T-helper 17 cell (primary cell): ENCODE data around the gene LRMDA. TPM values are rescaled to one million over a fixed set of nuclear protein-coding genes. Genes with fewer than 3 reads are reported as not detected.

ENCODE experiments used
- ATAC-seq: fragments of 150-1000 bp; cut with Tn5 transposase; 2 replicates; pipeline ENCODE4 v1.10.0; 2021; ENCODE audit warnings: mild to moderate bottlenecking, moderate library complexity
- DNase-seq, 3 donors: peaks; one replicate each; pipeline versions ENCODE4 v3.0.0 to v3.0.0-alpha.2; 2020 to 2021
- H3K9me3 ChIP-seq: one replicate; pipeline ENCODE4 v1.7.0; 2013; ENCODE audit warnings: low read length, mild to moderate bottlenecking; ENCODE audit not compliant: control insufficient read depth, poor library complexity, severe bottlenecking
- H3K27ac Mint-ChIP-seq: one replicate; pipeline ENCODE4 v1.8.0; 2022; ENCODE audit warnings: mild to moderate bottlenecking, moderate library complexity, mixed read lengths
- H3K27me3 Mint-ChIP-seq: one replicate; pipeline ENCODE4 v1.8.0; 2022; ENCODE audit warnings: mixed read lengths
- H3K36me3 Mint-ChIP-seq: one replicate; pipeline ENCODE4 v1.8.0; 2022; ENCODE audit warnings: low read depth, mixed read lengths
- H3K4me1 Mint-ChIP-seq: one replicate; pipeline ENCODE4 v1.8.0; 2022; ENCODE audit warnings: mild to moderate bottlenecking, mixed read lengths
- H3K4me3 Mint-ChIP-seq: one replicate; pipeline ENCODE4 v1.8.0; 2022; ENCODE audit warnings: mild to moderate bottlenecking, moderate library complexity, mixed read lengths
- total RNA-seq, 4 donors: library from RNA in 2 of 4; stranded (reverse) in 2 of 4; gene quantifications; one replicate each; pipeline ENCODE4 v1.2.3 and lab custom pipeline; 2022 to 2026

Gene LRMDA
- total RNA-seq, 2 donors from 2014 or later = not detected

- H3K36me3 Mint-ChIP-seq = peaks cover 3% of the 10 kb centered on the region
- DNase-seq (no peak), ATAC-seq (no peak)
- no peaks in the 10 kb centered on the region for H3K9me3 ChIP-seq
- no peak overlapping the region for H3K27ac Mint-ChIP-seq
- peaks cover 4% of the 10 kb centered on the region for H3K4me1 Mint-ChIP-seq
- H3K4me3 Mint-ChIP-seq = no peak overlapping the region
- no peaks in the 10 kb centered on the region for H3K27me3 Mint-ChIP-seq
Observed at GRCh38 chr10:76231286-76231934, 800.0 kb downstream of the LRMDA start.

- ATAC-seq = no peak
- H3K27ac Mint-ChIP-seq = no peak overlapping the region
- no peaks in the 10 kb centered on the region for H3K27me3 Mint-ChIP-seq
- DNase-seq = no peak
- no peak overlapping the region for H3K4me3 Mint-ChIP-seq
- H3K4me1 Mint-ChIP-seq = peaks cover 4% of the 10 kb centered on the region
- peaks cover 3% of the 10 kb centered on the region for H3K36me3 Mint-ChIP-seq
- no peaks in the 10 kb centered on the region for H3K9me3 ChIP-seq
Observed at GRCh38 chr10:76234499-76235226, 803.2 kb downstream of the LRMDA start.

GRCh38 chr10:76236356-76236755 is 804.9 kb downstream of the LRMDA start:
- no peak for DNase-seq
- no peaks in the 10 kb centered on the region for H3K27me3 Mint-ChIP-seq
- no peak overlapping the region for H3K4me3 Mint-ChIP-seq
- H3K4me1 Mint-ChIP-seq = no peaks in the 10 kb centered on the region
- ATAC-seq = no peak
- H3K27ac Mint-ChIP-seq = no peak overlapping the region
- peaks cover 3% of the 10 kb centered on the region for H3K36me3 Mint-ChIP-seq
- H3K9me3 ChIP-seq = no peaks in the 10 kb centered on the region

- Mint-ChIP-seq H3K4me3 (no peak overlapping the region), H3K27ac (no peak overlapping the region), H3K4me1 (no peaks in the 10 kb centered on the region), H3K36me3 (no peaks in the 10 kb centered on the region), H3K27me3 (no peaks in the 10 kb centered on the region)
- DNase-seq = no peak
- H3K9me3 ChIP-seq = no peaks in the 10 kb centered on the region
- no peak for ATAC-seq
Observed at GRCh38 chr10:76242956-76243355, 811.5 kb downstream of the LRMDA start.

- H3K9me3 ChIP-seq = no peaks in the 10 kb centered on the region
- Mint-ChIP-seq H3K36me3 (no peaks in the 10 kb centered on the region), H3K27me3 (no peaks in the 10 kb centered on the region), H3K4me1 (no peaks in the 10 kb centered on the region), H3K4me3 (no peak overlapping the region), H3K27ac (no peak overlapping the region)
- ATAC-seq = no peak
- no peak for DNase-seq
Observed at GRCh38 chr10:76244061-76244686, 812.8 kb downstream of the LRMDA start.

- no peaks in the 10 kb centered on the region for H3K4me1 Mint-ChIP-seq
- H3K27ac Mint-ChIP-seq = no peak overlapping the region
- no peak for DNase-seq
- H3K27me3 Mint-ChIP-seq = no peaks in the 10 kb centered on the region
- H3K36me3 Mint-ChIP-seq = no peaks in the 10 kb centered on the region
- H3K4me3 Mint-ChIP-seq = no peak overlapping the region
- ATAC-seq = no peak
- no peaks in the 10 kb centered on the region for H3K9me3 ChIP-seq
Observed at GRCh38 chr10:76245951-76246495, 814.6 kb downstream of the LRMDA start.

- no peaks in the 10 kb centered on the region for H3K4me1 Mint-ChIP-seq
- no peak for ATAC-seq
Observed at GRCh38 chr10:76248649-76249200, 817.3 kb downstream of the LRMDA start.

GRCh38 chr10:76251841-76252671 is 820.6 kb downstream of the LRMDA start:
- no peaks in the 10 kb centered on the region for H3K9me3 ChIP-seq
- Mint-ChIP-seq H3K36me3 (no peaks in the 10 kb centered on the region), H3K4me3 (no peak overlapping the region), H3K27ac (no peak overlapping the region), H3K4me1 (no peaks in the 10 kb centered on the region), H3K27me3 (no peaks in the 10 kb centered on the region)
- no peak for ATAC-seq
- no peak for DNase-seq

More at GRCh38 chr10:76248649-76249200, 817.3 kb downstream of the LRMDA start:
- no peaks in the 10 kb centered on the region for H3K36me3 Mint-ChIP-seq
- no peak overlapping the region for H3K4me3 Mint-ChIP-seq
- no peak for DNase-seq
- no peak overlapping the region for H3K27ac Mint-ChIP-seq
- H3K27me3 Mint-ChIP-seq = no peaks in the 10 kb centered on the region
- H3K9me3 ChIP-seq = no peaks in the 10 kb centered on the region

- DNase-seq (no peak), ATAC-seq (no peak)
- Mint-ChIP-seq H3K4me1 (no peaks in the 10 kb centered on the region), H3K27ac (no peak overlapping the region), H3K27me3 (no peaks in the 10 kb centered on the region), H3K36me3 (no peaks in the 10 kb centered on the region), H3K4me3 (no peak overlapping the region)
- H3K9me3 ChIP-seq = no peaks in the 10 kb centered on the region
Observed at GRCh38 chr10:76252733-76253132, 821.3 kb downstream of the LRMDA start.

- Mint-ChIP-seq H3K4me3 (no peak overlapping the region), H3K36me3 (no peaks in the 10 kb centered on the region), H3K27ac (no peak overlapping the region), H3K4me1 (no peaks in the 10 kb centered on the region), H3K27me3 (no peaks in the 10 kb centered on the region)
- ATAC-seq = no peak
- H3K9me3 ChIP-seq = no peaks in the 10 kb centered on the region
- DNase-seq = no peak
Observed at GRCh38 chr10:76255241-76255640, 823.8 kb downstream of the LRMDA start.

GRCh38 chr10:76257816-76258215 is 826.4 kb downstream of the LRMDA start:
- ATAC-seq = no peak
- no peak for DNase-seq
- Mint-ChIP-seq H3K27me3 (no peaks in the 10 kb centered on the region), H3K4me1 (no peaks in the 10 kb centered on the region), H3K36me3 (no peaks in the 10 kb centered on the region), H3K27ac (no peak overlapping the region), H3K4me3 (no peak overlapping the region)
- no peaks in the 10 kb centered on the region for H3K9me3 ChIP-seq

- no peaks in the 10 kb centered on the region for H3K4me1 Mint-ChIP-seq
- DNase-seq = no peak
- no peak overlapping the region for H3K27ac Mint-ChIP-seq
- H3K4me3 Mint-ChIP-seq = no peak overlapping the region
- no peaks in the 10 kb centered on the region for H3K9me3 ChIP-seq
- no peaks in the 10 kb centered on the region for H3K36me3 Mint-ChIP-seq
- H3K27me3 Mint-ChIP-seq = no peaks in the 10 kb centered on the region
- ATAC-seq = no peak
Observed at GRCh38 chr10:76265441-76266113, 834.2 kb downstream of the LRMDA start.
